ENCODE measurements around the gene CLEC1A.

DNA sequence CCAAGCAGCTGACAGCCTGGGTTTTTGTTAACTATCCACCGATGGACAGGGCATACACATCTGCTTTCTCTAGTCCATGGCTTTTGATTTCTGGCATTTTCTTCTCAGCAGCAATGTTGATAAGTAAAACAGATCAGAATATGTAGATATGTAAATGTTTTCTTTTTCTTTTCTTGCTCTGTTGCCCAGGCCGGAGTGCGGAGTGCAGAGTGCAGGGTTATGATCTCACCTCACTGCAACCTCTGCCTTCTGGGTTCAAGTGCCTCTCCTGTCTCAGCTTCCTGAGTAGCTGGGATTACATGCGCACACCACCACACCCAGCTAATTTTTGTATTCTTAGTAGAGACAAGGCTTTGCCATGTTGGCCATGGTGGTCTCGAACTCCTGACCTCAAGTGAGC, 40.4 kb downstream of the CLEC1A start:
- TF ChIP-seq, protein P1, sequence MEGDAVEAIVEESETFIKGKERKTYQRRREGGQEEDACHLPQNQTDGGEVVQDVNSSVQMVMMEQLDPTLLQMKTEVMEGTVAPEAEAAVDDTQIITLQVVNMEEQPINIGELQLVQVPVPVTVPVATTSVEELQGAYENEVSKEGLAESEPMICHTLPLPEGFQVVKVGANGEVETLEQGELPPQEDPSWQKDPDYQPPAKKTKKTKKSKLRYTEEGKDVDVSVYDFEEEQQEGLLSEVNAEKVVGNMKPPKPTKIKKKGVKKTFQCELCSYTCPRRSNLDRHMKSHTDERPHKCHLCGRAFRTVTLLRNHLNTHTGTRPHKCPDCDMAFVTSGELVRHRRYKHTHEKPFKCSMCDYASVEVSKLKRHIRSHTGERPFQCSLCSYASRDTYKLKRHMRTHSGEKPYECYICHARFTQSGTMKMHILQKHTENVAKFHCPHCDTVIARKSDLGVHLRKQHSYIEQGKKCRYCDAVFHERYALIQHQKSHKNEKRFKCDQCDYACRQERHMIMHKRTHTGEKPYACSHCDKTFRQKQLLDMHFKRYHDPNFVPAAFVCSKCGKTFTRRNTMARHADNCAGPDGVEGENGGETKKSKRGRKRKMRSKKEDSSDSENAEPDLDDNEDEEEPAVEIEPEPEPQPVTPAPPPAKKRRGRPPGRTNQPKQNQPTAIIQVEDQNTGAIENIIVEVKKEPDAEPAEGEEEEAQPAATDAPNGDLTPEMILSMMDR (IDR thresholded peaks at IDR 0.05) = no peak
- no peak for TF ChIP-seq POLR2A (IDR thresholded peaks at IDR 0.05)
